GM23338 (cell line): Measurements from ENCODE around the gene SERP2. TPM values are rescaled to one million over a fixed set of nuclear protein-coding genes. Genes with fewer than 3 reads are reported as not detected.

Experiments used
- ATAC-seq: fragments of 200-7000 bp; cut with Tn5 transposase; 3 replicates; pipeline ENCODE4 v1.9.1; 2020
- DNase-seq: peaks from one replicate; pipeline ENCODE4 v3.0.0-alpha.2; 2015; ENCODE audit warnings: low spot score
- H2AFZ ChIP-seq: fragments of 200-600 bp; sonication (generic); 2 replicates; pipeline ENCODE4 v1.8.0; 2016; ENCODE audit warnings: antibody characterized with exemption, mild to moderate bottlenecking, moderate library complexity
- H3F3A ChIP-seq: fragments of 200-600 bp; sonication (generic); replicated peaks from 2 replicates; pipeline ENCODE4 v1.8.0; 2017; ENCODE audit warnings: antibody characterized with exemption, mixed run types, low read depth
- H3K27ac ChIP-seq: fragments of 200-600 bp; sonication (generic); 2 replicates; pipeline ENCODE4 v1.6.1; 2016; ENCODE audit warnings: low read depth
- H3K27me3 ChIP-seq: fragments of 200-600 bp; sonication (generic); 2 replicates; pipeline ENCODE4 v1.8.0; 2016; ENCODE audit warnings: mild to moderate bottlenecking, mixed run types, moderate library complexity; ENCODE audit not compliant: insufficient read depth
- H3K36me3 ChIP-seq: fragments of 200-600 bp; sonication (generic); 2 replicates; pipeline ENCODE4 v1.8.0; 2016; ENCODE audit warnings: mild to moderate bottlenecking; ENCODE audit not compliant: insufficient read depth
- H3K4me1 ChIP-seq: fragments of 200-600 bp; sonication (generic); 2 replicates; pipeline ENCODE4 v1.8.0; 2016; ENCODE audit warnings: mild to moderate bottlenecking, moderate library complexity; ENCODE audit not compliant: insufficient read depth
- H3K4me2 ChIP-seq: fragments of 200-600 bp; sonication (generic); 2 replicates; pipeline ENCODE4 v1.7.1; 2017; ENCODE audit warnings: mixed run types
- H3K4me3 ChIP-seq: fragments of 200-600 bp; sonication (generic); 2 replicates; pipeline ENCODE4 v1.6.1; 2016; ENCODE audit warnings: mixed run types
- H3K79me2 ChIP-seq: fragments of 200-600 bp; sonication (generic); replicated peaks from 2 replicates; pipeline ENCODE4 v1.8.0; 2017; ENCODE audit warnings: mild to moderate bottlenecking; ENCODE audit not compliant: insufficient read depth
- H3K9me2 ChIP-seq: fragments of 200-600 bp; sonication (generic); 2 replicates; pipeline ENCODE4 v1.8.0; 2017; ENCODE audit not compliant: insufficient read depth
- H4K20me1 ChIP-seq: fragments of 200-600 bp; sonication (generic); replicated peaks from 2 replicates; pipeline ENCODE4 v1.8.0; 2017; ENCODE audit warnings: mild to moderate bottlenecking; ENCODE audit not compliant: insufficient read depth
- H3K27ac Mint-ChIP-seq: 2 replicates; pipeline ENCODE4 v1.8.0; 2020; ENCODE audit warnings: inconsistent platforms, mild to moderate bottlenecking, moderate library complexity, mixed read lengths
- H3K27me3 Mint-ChIP-seq: 3 replicates; pipeline ENCODE4 v1.8.0; 2022; ENCODE audit warnings: low read depth, mild to moderate bottlenecking, moderate library complexity, mixed read lengths, inconsistent platforms; ENCODE audit not compliant: insufficient read depth, poor library complexity
- H3K36me3 Mint-ChIP-seq: 3 replicates; pipeline ENCODE4 v1.8.0; 2021; ENCODE audit warnings: low read depth, mild to moderate bottlenecking, inconsistent platforms, moderate library complexity, mixed read lengths
- H3K4me1 Mint-ChIP-seq: 3 replicates; pipeline ENCODE4 v1.8.0; 2020; ENCODE audit warnings: mild to moderate bottlenecking, inconsistent platforms, mixed read lengths
- H3K4me3 Mint-ChIP-seq: 3 replicates; pipeline ENCODE4 v1.8.0; 2021; ENCODE audit warnings: moderate library complexity, mild to moderate bottlenecking, inconsistent platforms, mixed read lengths
- H3K9me3 Mint-ChIP-seq: 3 replicates; pipeline ENCODE4 v1.8.0; 2020; ENCODE audit warnings: moderate library complexity, mild to moderate bottlenecking, inconsistent platforms, mixed read lengths
- CTCF ChIP-seq, 2 experiments: fragments of 200-600 bp in 1 of 2; sonication (generic) in 1 of 2; conservative IDR thresholded peaks; 2 replicates each; pipeline versions ENCODE4 v1.5.1 to v1.6.1; 2016 to 2017; ENCODE audit warnings: antibody characterized with exemption in 2 of 2, low read depth in 2 of 2, mild to moderate bottlenecking in 2 of 2, moderate library complexity in 1 of 2
- ETS1 ChIP-seq: IDR thresholded peaks from 2 replicates; pipeline ENCODE4 v1.6.1; 2016; ENCODE audit warnings: antibody characterized with exemption
- EZH2phosphoT487 ChIP-seq: fragments of 200-600 bp; sonication (generic); IDR thresholded peaks from one replicate; pipeline ENCODE4 v1.8.1; 2018; ENCODE audit warnings: antibody characterized with exemption; ENCODE audit not compliant: unreplicated experiment
- NANOG ChIP-seq: IDR thresholded peaks from 2 replicates; pipeline ENCODE4 v1.6.1; 2016; ENCODE audit warnings: antibody characterized with exemption, borderline replicate concordance
- POLR2AphosphoS5 ChIP-seq: IDR thresholded peaks from 2 replicates; pipeline ENCODE4 v1.6.1; 2016; ENCODE audit warnings: antibody characterized with exemption, low read depth
- REST ChIP-seq: IDR thresholded peaks from one replicate; pipeline ENCODE4 v1.6.1; 2018; ENCODE audit warnings: antibody characterized with exemption; ENCODE audit not compliant: unreplicated experiment
- STAT1 ChIP-seq: IDR thresholded peaks from one replicate; pipeline ENCODE4 v1.6.1; 2016; ENCODE audit warnings: antibody characterized with exemption; ENCODE audit not compliant: unreplicated experiment
- ZNF331 ChIP-seq: fragments of 250-450 bp; sonication (Bioruptor Pico); IDR thresholded peaks from 2 replicates; pipeline ENCODE4 v1.5.0; 2020; ENCODE audit warnings: low read depth, mild to moderate bottlenecking, moderate library complexity
- polyA plus RNA-seq: library from polyadenylated mRNA; unstranded; fragments of >200 nt; fragmentation: Nextera tagmentation; extraction: Ambion mirVana; gene quantifications from 2 replicates; pipeline ENCODE4 v1.2.1, GENCODE V29; 2016
- total RNA-seq: library from RNA; depleted of rRNA; stranded (reverse); fragments of >200 nt; shearing (Covaris generic); gene quantifications from 2 replicates; pipeline ENCODE4 v1.2.3, GENCODE V29; 2014

Gene SERP2
- total and polyA plus RNA-seq, 2 experiments from 2014 or later = 0.59 to 3.4 TPM

GRCh38 chr13:44388427-44389059 is 14.9 kb downstream of the SERP2 start:
- Histone ChIP-seq H3F3A (no peaks in the 10 kb centered on the region), H2AFZ (0 out of 2 replicates have a peak overlapping the region, but pooled peaks have one; percentile 69), H3K4me3 (no peak overlapping the region), H4K20me1 (no peaks in the 10 kb centered on the region), H3K27me3 (no peaks in the 10 kb centered on the region), H3K27ac (no peak overlapping the region), H3K4me2 (no peak overlapping the region), H3K79me2 (no peaks in the 10 kb centered on the region), H3K9me2 (peaks cover 24% of the 10 kb centered on the region), H3K36me3 (no peaks in the 10 kb centered on the region), H3K4me1 (peaks cover 18% of the 10 kb centered on the region)
- Mint-ChIP-seq H3K27me3 (no peaks in the 10 kb centered on the region), H3K4me3 (no peak overlapping the region), H3K4me1 (peaks cover 22% of the 10 kb centered on the region), H3K36me3 (no peaks in the 10 kb centered on the region), H3K9me3 (no peaks in the 10 kb centered on the region), H3K27ac (peak overlapping the region; percentile 64; the same call in 1 of the 2 replicates)
- ATAC-seq (peak; percentile 64), DNase-seq (peak; percentile 34)
- TF ChIP-seq POLR2AphosphoS5 (no peak), CTCF (conservative IDR thresholded peaks at IDR 0.05; ENCODE audit: low read depth in 2 of 2) (peak in 1 of 2 experiments; percentile 22; a peak in 1 of 4 replicates)

GRCh38 chr13:44389060-44389666 is 15.5 kb downstream of the SERP2 start:
- 0 out of 2 replicates have a peak overlapping the region, but pooled peaks have one; percentile 69 for H2AFZ ChIP-seq
- no peaks in the 10 kb centered on the region for H3K27me3 ChIP-seq
- H3K4me2 ChIP-seq = no peak overlapping the region
- H3K9me2 ChIP-seq = peaks cover 24% of the 10 kb centered on the region
- no peak overlapping the region for H3K27ac ChIP-seq
- peaks cover 18% of the 10 kb centered on the region for H3K4me1 ChIP-seq
- Mint-ChIP-seq H3K27ac (0 out of 2 replicates have a peak overlapping the region, but pooled peaks have one; percentile 64), H3K9me3 (no peaks in the 10 kb centered on the region), H3K4me3 (no peak overlapping the region), H3K36me3 (no peaks in the 10 kb centered on the region), H3K27me3 (no peaks in the 10 kb centered on the region), H3K4me1 (peaks cover 22% of the 10 kb centered on the region)
- no peak overlapping the region for H3K4me3 ChIP-seq
- H3F3A ChIP-seq = no peaks in the 10 kb centered on the region
- no peaks in the 10 kb centered on the region for H4K20me1 ChIP-seq
- DNase-seq (no peak), ATAC-seq (no peak)
- H3K36me3 ChIP-seq = no peaks in the 10 kb centered on the region
- H3K79me2 ChIP-seq = no peaks in the 10 kb centered on the region
- TF ChIP-seq NANOG = no peak
- no peak for TF ChIP-seq ZNF331
- TF ChIP-seq STAT1 = no peak
- TF ChIP-seq EZH2phosphoT487 = no peak
- TF ChIP-seq ETS1 = no peak
- no peak for TF ChIP-seq REST
